ENCODE data around the gene ZSCAN5B. TPM values are rescaled to one million over a fixed set of nuclear protein-coding genes. Genes with fewer than 3 reads are reported as not detected.

ZSCAN5B gene
- total RNA-seq, 2 donors from 2014 or later, result 1.9 TPM; not detected in 1

GRCh38 chr19:56162258-56162657, 35.3 kb downstream of the ZSCAN5B start:
- TF ChIP-seq POLR2AphosphoS5 (IDR thresholded peaks at IDR 0.05) (no peak), POLR2A (IDR thresholded peaks at IDR 0.05) (no peak), CTCF (IDR thresholded peaks at IDR 0.05) (no peak)
- no peak for DNase-seq (ENCODE audit: low spot score)
- Histone ChIP-seq H3K9me3 (no peaks in the 10 kb centered on the region), H3K27ac (no peak overlapping the region), H3K4me1 (replicated peaks) (no peaks in the 10 kb centered on the region), H3K27me3 (replicated peaks; ENCODE audit: insufficient read depth) (no peaks in the 10 kb centered on the region), H3K36me3 (peaks cover 0 to 13% of the 10 kb centered on the region in 2 donors), H3K4me3 (no peak overlapping the region)
- intact Hi-C loops (cut with DNase I), result no loop called here
- 59% methylated on average over 9 of the region's 9 CpGs for WGBS

GRCh38 chr19:56161534-56161933, 36.0 kb downstream of the ZSCAN5B start:
- no peaks in the 10 kb centered on the region for H3K4me1 ChIP-seq (replicated peaks)
- no peaks in the 10 kb centered on the region for H3K9me3 ChIP-seq
- intact Hi-C loops (cut with DNase I), result no loop called here
- no peaks in the 10 kb centered on the region for H3K27me3 ChIP-seq (replicated peaks; ENCODE audit: insufficient read depth)
- DNase-seq (ENCODE audit: low spot score), result no peak
- no peak overlapping the region for H3K4me3 ChIP-seq
- no peak overlapping the region for H3K27ac ChIP-seq
- 85% methylated on average over 11 of the region's 11 CpGs for whole genome bisulfite sequencing
- TF ChIP-seq POLR2A (IDR thresholded peaks at IDR 0.05) (no peak), POLR2AphosphoS5 (IDR thresholded peaks at IDR 0.05) (no peak), CTCF (IDR thresholded peaks at IDR 0.05) (no peak)
- H3K36me3 ChIP-seq, result peaks cover 0 to 13% of the 10 kb centered on the region in 2 donors

GRCh38 chr19:56159622-56160271, 37.8 kb downstream of the ZSCAN5B start:
- 95% methylated on average over 55 of the region's 69 CpGs for WGBS
- no peaks in the 10 kb centered on the region for H3K4me1 ChIP-seq (replicated peaks)
- intact Hi-C loops (cut with DNase I), result loop anchor here (5.0 kb wide), 1 partner anchor 47 kb away; no protein-coding TSS in a partner anchor
- H3K27ac ChIP-seq, result no peak overlapping the region
- DNase-seq (ENCODE audit: low spot score), result no peak
- H3K27me3 ChIP-seq (replicated peaks; ENCODE audit: insufficient read depth), result no peaks in the 10 kb centered on the region
- H3K9me3 ChIP-seq, result no peaks in the 10 kb centered on the region
- TF ChIP-seq CTCF (IDR thresholded peaks at IDR 0.05), result no peak
- no peak overlapping the region for H3K4me3 ChIP-seq
- H3K36me3 ChIP-seq, result peaks cover 0 to 13% of the 10 kb centered on the region in 2 donors

GRCh38 chr19:56159009-56159559, 38.5 kb downstream of the ZSCAN5B start:
- DNase-seq (ENCODE audit: low spot score), result no peak

More at GRCh38 chr19:56159009-56159559, 38.5 kb downstream of the ZSCAN5B start:
- Histone ChIP-seq H3K27me3 (replicated peaks; ENCODE audit: insufficient read depth) (no peaks in the 10 kb centered on the region), H3K4me3 (no peak overlapping the region), H3K4me1 (replicated peaks) (no peaks in the 10 kb centered on the region), H3K9me3 (no peaks in the 10 kb centered on the region), H3K36me3 (peaks cover 0 to 13% of the 10 kb centered on the region in 2 donors), H3K27ac (no peak overlapping the region)
- WGBS, result 93% methylated on average over 9 of the region's 9 CpGs
- TF ChIP-seq CTCF (IDR thresholded peaks at IDR 0.05) (no peak), POLR2AphosphoS5 (IDR thresholded peaks at IDR 0.05) (no peak), POLR2A (IDR thresholded peaks at IDR 0.05) (no peak)
- intact Hi-C loops (cut with DNase I), result loop anchor here (5.0 kb wide), 1 partner anchor 47 kb away; no protein-coding TSS in a partner anchor

All from prostate gland (tissue), 2 donors.